GM13977 (cell line): ENCODE results near the gene TOR1A.
A peak's percentile ranks its signal among the peaks of the same experiment; 100 is the strongest.

Source experiments
- DNase-seq: peaks from one replicate; pipeline ENCODE4 v3.0.0; 2012; ENCODE audit warnings: low spot score
- CTCF ChIP-seq: IDR thresholded peaks from 2 replicates; pipeline ENCODE4 v1.5.1; 2012; ENCODE audit warnings: mild to moderate bottlenecking, control low read depth; ENCODE audit not compliant: insufficient read depth; ENCODE audit errors: extremely low read depth, missing control alignments
- in situ Hi-C: fragments of 300-500 bp; cut with MboI; formaldehyde crosslinking; loops from one replicate; pipeline ENCODE4 v1.12.0; 2022; ENCODE audit warnings: low sequenced_read_pairs, low pct_unique_long_range_greater_than_20kb, mixed read lengths, inconsistent platforms; ENCODE audit not compliant: unreplicated experiment

TOR1A gene

GRCh38 chr9:129826344-129826743 lies 2.4 kb upstream of the TOR1A start:
- in situ Hi-C loops: no loop called here

GRCh38 chr9:129823542-129823934 lies 398 bp downstream of the TOR1A start:
- TF ChIP-seq CTCF: no peak
- in situ Hi-C loops: no loop called here
- no peak for DNase-seq

More at GRCh38 chr9:129826344-129826743, 2.4 kb upstream of the TOR1A start:
- DNase-seq: no peak
- TF ChIP-seq CTCF: no peak

GRCh38 chr9:129822898-129823541 lies 916 bp downstream of the TOR1A start:
- in situ Hi-C loops: no loop called here
- peak; percentile 47 for DNase-seq
- TF ChIP-seq CTCF: no peak

- in situ Hi-C loops: no loop called here
- TF ChIP-seq CTCF: no peak
- no peak for DNase-seq
Observed at GRCh38 chr9:129816501-129817435, 7.2 kb downstream of the TOR1A start.

- in situ Hi-C loops: no loop called here
- no peak for DNase-seq
- TF ChIP-seq CTCF: no peak
Observed at GRCh38 chr9:129815278-129815677, 8.7 kb downstream of the TOR1A start.

- TF ChIP-seq CTCF: no peak
- in situ Hi-C loops: no loop called here
- no peak for DNase-seq
Observed at GRCh38 chr9:129814432-129815223, 9.3 kb downstream of the TOR1A start.
